GM19324 (cell line): ENCODE data around the gene LIF.
"Not testable (repeated sequence)": the region's sequence is repeated elsewhere in the genome, so short reads cannot be mapped to it uniquely, and the experiment has no call there.

Experiments
- ATAC-seq: cut with Tn5 transposase; IDR thresholded peaks from one replicate; pipeline ENCODE4 v1.9.1; 2021; ENCODE audit warnings: mild to moderate bottlenecking, moderate library complexity; ENCODE audit not compliant: unreplicated experiment, low FRiP score

LIF gene

DNA sequence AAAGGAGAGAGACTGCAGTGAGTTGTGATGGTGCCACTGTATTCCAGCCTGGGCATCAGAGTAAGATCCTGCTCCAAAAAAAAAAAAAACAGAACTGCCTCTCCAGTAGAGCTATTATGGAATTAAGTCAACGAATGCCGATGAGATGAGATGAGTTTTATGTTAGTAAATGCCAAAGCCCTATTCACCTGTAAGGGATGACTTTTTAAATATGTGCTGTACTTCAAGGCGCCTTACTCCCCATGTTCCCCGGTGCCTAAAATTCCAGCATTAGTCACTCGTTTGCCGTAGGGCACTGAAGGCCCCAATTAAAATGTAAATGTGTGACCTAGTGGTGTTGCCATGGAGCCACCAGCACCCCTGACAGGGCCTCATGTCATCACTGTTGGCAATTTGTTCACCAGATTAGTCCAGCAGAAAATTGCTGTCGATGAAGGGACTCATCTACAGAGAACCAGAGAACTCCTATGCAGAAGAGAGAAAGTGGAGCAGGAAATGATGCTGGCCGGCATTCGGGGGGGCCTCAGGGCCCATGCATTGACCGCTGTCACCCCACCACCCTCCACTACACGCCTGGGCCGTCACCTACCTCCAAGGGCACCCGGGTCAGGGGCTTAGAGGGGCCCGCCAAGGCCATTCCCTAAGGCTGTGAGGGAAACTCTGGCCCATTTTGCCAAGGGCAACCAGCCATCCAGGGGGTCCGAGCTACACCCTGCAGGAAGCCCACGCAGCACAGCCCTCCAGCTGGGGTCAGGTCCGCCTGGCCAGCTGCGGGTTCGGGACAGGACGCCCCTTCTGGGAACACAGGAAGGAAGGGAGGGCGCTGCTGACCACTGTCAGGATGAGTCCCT is 17.8 kb downstream of the LIF start:
- ATAC-seq = no peak

DNA sequence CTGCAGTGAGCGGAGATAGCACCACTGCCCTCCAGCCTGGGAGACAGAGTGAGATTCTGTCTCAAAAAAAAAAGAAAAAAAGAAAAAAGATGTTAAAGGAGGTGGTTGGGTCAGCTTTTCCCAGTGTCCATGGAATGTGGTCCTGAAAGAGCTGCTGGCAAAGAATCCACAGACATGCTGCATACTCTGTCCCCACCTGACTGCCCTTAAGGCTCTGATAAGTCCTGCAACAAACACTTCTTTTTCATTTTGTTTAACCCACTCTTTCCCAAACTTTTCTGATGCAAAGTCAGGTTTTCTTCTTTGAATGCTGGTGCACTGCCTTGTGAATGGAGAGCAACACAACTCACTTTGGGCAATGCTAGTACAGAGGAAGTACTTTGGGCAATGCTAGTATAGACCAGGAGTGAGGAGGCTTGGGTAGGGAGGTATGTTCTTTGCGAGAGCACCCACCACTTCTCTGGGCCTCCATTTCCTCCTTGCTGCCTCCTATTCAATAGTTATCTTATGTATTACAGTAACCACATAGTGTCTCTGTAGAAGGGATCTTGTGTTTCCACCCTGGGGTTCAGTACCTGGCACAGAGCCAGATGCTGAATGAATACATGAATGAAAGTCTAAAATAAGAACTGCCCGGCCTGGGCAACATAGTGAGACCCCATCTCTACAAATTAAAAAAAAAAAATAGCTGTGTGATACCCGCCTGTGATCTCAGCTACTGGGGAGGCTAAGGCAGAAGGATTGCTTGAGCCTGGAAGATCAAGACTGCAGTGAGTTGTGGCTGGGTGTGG is 18.9 kb downstream of the LIF start:
- ATAC-seq = no peak

DNA sequence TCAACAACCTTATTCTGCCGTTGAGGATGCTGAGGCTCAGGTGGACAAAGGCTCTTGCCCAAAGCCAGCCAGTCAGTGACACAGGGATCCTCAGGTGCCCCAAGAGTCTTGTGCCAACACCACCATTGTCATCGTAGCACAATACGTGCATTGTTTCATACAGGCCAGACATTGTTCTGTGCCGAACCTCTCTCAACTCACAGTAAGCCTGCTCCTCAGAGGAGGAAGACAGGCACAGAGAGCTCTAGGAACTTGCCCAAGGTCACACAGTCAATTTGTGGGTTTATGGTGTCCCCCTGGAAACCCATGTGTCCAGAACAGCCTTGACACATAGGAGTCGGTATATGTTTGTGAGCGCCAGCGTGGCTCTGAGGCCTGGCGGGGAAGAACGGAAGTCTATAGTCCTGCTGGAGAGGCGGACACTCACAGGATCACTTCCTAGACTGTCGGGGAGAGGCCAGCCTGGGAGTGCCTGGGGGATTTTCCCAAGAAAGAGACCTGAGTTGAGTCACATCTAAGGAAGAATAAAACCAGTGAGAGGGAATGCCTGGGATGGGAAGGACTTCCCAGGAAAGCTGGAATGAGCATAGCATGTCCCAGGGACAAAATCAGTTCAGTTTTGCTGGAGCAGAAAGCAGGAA is 20.2 kb downstream of the LIF start:
- ATAC-seq = no peak

DNA sequence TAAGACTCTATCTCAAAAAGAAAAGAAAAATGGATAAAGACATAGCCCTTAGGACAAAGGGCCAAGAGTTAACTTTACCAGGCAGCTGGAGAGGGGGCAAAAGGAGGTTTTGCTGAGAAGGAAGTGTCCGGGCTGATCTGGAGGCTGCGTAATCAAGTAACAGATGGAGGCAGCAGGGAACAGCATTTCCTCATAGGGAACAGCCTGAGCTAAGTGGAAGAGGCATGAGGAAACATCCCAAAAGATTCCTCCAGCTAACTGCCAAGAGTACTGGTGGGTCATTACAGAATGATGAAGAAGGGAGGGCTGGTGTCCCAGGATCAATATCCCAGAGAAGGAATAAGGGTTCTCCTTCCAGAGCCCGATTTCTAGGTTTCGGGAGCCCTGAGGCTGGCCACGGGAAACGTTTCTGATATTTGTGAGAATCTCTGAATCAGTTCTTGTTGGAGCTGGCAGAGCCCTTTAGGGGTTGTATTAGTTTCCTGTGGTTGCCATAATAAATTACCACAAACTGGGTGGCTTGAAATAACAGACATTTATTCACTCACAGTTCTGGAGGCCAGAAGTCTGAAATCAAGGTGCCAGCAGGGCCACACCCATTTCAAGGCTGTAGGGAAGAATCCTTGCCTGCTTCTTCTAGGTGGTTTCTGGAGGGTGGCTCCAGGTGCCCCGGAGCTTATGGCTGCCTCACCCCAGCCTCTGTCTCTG is 21.2 kb downstream of the LIF start:
- ATAC-seq = no peak

DNA sequence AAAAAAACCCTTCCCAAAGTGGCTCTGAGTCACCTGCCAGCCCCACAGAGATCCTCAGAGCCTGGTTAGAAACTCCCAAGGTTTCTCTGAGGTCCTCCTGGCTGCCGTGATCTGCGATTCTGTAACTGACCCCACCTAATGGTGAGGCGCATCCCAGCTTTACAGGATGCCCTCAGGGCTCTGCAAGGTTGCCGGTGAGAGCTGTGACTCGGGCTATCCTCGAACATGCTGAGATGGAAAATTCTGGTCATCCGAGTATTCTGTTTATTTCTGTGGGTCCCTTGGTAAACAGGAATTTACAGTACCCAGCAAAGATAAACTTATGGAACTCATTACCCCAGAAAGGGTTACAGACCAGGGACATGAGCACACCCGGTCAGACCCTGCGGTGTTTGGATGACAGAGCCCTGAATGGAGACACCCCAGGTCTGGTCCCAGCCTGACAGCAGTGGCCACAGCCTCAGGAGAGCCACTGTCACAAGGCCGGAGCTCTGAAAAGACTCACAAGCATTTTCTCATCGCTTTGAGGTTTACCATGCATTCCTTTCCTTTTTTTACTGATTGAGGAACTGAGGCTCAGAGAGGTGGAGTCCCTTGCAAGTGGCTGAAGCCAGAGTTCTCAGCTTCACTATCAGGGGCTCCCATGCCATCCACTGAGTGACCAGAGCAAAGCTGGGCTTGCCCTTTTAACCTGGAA is 22.2 kb downstream of the LIF start:
- no peak for ATAC-seq

DNA sequence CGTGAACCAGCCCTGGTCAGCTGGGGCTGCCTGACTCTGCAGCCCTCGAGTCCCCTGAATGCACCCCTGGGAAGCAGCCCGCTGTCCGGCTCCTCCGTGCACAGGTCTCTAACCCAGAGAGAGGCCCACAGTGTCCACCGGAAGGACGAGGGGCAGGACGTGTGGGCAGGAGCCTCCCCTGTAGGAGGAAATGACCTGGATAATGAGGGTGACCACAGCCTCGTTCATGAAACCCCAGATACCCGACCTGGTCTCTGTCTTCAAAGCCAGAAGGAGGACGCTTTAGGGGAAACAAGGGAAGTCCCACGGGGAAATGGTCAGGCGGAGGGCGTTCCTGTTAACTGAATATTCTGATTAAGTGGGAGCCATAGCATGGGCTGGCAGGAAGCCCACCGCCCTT is 23.3 kb downstream of the LIF start:
- no peak for ATAC-seq

DNA sequence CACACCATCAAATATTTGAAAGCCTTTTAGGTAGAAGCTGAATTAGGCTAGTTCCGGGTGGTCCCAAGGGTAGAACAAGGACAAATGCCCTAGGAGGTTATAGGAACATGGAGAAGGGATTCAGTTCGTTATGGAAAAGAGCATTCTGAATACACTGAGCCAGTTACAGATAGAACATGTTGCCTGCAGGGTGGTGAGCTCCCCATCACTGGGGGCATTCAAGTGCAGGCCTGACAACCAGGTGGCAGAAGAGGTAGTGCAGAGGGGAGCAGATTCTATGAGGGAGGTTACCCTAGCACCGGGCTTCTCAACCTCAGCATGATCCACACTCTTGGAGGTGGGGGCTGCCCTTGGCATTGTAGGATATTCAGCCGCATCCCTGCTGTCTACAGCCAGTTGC is 24.2 kb downstream of the LIF start:
- ATAC-seq = no peak

DNA sequence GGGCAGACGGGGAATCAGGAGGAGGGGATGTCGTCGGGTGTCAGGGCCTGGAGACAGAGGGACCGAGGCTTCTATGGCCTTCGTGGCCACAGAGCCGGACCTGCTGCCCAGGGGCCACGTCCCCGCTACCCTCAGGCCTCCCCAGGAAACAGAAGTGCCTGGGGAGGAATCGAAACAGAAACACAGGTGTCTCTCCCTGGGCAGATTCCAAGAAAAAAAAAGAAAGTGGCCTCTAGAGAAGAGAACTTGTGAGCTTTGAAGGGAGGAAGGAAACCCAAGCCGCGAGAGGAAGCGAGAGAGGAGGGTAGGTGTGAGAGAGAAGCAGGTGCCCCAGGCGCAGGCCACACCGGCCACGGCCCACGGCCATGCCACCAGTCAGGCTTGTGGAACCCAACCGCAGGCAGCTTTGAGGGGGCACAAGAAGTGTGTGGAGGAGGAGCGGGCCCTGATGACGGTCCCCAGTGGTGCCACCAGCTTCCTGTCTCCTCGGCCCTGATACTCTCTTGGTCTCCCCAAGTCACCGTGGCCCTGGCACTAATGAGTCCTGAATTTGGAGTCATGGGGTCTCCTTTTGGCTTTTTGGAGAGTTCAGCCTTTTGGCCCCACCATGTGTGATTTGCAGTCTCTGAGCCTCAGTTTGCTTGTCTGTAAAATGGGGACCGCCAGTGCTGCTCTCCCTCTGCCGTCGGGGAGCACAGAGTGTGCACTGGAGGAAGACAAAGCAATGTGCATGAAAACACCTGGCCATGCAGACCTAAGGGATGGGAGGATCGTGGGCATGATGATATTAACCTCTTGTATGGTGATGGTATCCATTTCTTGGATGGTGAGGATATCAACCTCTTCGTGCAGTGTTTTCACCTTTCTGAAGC is 25.2 kb downstream of the LIF start:
- ATAC-seq = no peak

DNA sequence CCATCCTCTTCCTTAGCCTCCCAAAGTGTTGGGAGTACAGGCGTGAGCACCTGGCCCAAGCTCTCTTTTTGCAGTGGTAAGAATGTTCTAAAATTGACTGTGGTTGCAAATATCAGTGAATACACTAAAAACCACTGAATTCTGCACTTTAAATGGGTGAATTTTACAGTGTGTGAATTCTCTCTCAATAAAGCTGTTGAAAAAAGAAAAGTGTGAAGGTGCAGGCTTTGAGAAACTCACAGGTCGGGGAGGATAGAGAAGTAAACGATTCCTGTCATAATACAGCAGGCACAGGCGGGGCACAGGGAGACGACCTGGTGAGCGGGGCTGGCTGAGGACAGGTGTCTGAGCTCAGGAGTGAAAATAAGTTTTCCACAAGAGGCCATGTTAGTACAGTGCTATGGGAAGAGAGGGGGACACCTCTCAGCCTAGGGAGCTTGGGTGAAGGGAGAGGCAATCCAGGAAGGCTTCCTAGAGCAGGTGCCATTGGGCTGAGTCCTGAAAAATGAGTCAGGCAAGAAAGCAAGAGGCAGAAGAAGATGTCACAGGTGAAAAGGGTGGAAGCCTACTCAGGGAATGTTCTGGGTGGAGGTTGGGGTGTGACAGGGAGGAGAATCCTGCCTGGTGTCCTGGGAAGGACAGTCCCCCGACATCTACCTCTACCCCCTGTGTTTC is 26.1 kb downstream of the LIF start:
- ATAC-seq = no peak

DNA sequence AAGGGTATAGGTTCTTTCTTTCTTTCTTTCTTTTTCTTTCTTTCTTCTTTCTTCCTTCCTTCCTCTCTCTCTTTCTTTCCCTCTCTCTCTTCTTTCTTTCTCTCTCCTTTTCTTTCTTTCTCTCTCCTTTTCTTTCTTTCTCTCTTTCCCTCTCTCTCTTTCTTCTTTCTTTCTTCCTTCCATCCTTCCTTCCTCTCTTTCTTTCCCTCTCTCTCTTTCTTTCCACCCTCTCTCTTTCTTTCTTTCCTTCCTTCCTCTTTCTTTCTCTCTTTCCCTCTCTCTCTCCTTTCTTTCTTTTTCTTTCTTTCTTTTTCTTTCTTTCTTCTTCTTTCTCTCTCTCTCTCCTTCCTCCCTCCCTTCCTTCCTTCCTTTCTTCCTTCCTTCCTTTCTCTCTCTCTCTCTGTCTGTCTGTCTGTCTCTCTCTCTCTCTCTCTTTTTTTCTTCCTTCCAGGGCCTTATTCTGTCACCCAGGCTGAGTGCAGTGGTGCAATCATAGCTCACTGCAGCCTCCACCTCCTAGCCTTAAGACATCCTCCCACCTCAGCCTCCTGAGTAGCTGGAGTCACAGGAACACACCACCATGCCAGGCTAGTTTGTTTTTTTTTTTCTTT is 26.8 kb downstream of the LIF start:
- no peak for ATAC-seq

DNA sequence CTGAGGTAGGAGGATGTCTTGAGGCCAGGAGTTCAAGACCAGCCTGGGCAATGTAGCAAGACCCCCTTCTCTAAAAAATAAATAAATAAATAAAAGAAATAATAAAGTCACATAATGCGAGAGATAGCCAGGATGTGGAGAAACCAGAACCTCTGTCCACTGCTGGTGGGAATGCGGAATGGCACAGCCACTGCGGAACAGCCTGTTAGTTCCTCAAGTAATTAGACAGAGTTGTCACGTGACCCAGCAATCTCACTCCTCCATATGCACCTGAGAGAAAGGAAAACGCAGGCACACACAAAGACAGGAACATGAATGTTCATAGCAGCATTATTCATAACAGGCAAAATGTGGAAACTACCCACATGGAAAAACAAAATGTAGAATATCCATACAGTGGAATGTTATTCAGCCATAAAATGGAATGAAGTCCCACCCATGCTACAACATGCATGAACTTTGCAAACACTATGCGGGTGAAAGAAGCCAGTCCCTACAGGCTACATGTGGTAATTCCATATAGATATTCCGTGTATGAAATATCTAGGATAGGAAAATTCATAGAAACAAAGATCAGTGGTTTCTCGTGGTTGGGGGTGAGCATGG is 27.4 kb downstream of the LIF start:
- ATAC-seq = no peak

DNA sequence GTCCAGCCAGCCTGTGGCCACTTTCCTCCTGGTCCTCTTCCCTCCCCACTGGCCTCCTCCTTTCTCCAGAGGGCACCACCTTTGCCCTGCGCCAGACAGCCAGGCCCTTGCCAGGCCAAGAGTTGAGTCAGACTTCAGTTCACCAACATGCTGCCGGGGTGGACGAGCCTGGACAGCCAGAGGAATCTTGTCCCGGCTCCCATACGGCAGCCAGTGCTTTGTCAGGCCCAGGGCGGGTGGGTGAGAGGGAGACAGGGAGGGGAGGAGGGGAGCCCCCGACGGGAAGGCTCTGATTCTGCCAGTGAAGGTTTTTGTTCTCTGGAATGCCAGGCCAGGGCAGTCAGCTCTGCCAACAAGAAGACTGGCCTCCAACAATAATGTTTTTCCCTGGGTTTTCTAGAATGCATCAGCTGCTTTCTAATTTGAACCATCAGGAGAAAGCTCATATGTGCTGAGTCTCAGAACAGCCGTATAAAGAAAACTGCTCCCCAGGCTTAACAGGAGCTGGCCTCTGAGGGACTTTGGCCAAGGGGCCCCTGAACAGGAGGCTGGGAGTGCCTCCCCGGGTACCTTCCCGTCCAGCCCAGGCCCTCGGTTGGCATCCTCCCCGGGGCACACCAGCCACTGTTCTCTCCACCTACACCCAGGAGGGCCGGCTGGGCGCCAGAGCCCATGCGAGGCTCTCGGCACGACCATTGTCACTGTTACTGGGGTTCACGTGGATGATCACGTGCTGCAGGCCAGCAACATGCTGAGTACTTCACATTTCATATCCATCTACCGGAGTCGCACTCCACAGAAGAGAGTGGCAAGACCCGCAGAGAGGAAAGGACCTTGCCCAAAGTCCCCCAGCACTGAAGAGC is 28.6 kb downstream of the LIF start:
- ATAC-seq = no peak

DNA sequence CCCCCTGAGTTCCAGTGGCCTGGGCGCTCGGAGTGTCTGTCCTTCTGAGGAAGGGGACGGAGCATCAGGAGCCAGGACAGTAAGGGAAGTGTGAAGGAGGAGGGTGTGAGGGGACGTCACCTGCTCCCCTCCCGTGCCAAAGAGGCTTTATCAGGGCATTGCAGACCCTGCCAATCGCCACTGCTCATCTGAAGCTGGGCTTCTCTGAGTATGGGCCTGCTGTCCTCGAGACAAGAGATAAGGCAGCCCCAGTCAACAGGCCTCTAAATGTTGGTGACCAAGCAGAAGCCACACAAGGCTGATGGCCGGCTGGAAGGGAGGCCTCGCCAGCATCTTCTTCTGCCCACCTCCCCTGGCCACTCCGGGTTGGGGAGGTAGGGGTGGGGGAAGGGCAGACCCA is 29.8 kb downstream of the LIF start:
- no peak for ATAC-seq

DNA sequence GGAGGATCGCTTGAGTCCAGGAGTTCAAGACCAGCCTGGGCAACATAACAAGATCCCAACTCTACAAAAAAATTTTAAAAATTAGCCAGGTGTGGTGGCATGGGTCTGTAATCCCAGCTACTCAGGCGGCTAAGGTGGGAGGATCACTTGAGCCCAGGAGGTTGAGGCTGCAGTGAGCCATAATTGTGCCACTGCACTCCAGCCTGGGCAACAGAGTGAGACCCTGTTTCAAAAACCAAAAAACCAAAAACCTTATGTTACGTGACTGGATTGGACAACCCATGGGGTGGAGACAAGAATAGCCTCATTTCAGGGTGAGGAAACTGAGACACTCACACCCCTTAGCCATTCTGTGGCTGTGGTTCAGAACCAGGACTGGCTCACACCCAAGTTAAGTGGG is 30.3 kb downstream of the LIF start:
- ATAC-seq = not testable (repeated sequence)

DNA sequence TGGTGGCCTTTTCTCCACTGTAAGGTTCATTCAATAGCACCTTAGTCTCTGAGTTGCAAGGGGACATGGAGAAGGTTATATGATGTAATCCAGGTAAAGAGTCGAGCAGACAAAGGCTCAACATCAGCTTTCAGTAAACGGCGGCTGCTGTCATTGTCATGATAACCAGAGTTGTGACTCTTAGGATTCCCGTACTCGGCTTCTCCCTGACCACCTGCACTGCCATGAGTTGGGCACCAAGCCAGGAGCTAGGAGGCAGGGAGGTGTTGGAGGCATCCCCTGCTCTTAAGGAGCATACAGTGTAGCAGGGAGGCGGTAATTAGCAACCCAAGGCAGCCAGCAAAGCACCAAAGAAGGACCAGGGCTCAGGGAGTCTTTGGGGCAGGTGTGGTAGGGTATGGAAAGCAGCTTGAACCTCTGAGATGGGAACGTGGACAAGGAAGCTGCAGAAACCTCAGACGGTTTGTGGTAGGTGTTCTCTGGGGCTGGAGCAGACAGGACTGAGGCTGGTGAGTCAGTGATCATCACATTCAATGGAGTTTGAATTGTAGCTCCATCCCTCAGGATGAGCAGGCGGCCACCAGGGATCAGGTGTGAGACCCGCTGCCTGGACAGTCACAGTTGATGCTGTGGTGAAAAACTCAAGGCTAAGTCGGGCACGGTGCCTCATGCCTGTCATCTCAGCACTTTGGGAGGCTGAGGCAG is 31.7 kb downstream of the LIF start:
- no peak for ATAC-seq

DNA sequence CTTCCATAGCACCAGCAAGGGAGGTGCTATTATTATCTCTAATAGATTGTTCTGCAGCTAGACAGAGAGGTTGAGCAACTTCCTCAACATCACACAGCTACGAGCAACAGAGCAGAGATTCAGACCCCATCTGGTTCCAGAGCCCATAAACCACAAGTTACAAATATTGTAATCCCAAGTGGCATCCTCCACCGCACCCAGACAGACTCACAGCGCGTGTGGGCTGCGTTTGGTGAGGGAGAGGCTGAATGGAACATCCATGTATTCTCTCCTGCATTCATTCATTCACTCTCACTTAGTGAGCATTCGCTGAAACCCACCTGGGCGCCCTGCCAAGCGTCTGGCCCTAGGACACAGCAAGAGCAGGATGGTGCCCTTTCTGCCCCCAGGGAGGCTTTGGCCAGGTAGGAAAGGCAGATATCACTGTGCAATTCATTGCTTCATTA is 33.5 kb downstream of the LIF start:
- ATAC-seq = no peak
